ENCODE measurements around the gene RAB40AL. TPM values are rescaled to one million over a fixed set of nuclear protein-coding genes. Genes with fewer than 3 reads are reported as not detected.

Gene RAB40AL
- polyA plus RNA-seq, 1 of the 3 experiments (the other 2 are of a cell fraction) = 0.67 TPM

DNA sequence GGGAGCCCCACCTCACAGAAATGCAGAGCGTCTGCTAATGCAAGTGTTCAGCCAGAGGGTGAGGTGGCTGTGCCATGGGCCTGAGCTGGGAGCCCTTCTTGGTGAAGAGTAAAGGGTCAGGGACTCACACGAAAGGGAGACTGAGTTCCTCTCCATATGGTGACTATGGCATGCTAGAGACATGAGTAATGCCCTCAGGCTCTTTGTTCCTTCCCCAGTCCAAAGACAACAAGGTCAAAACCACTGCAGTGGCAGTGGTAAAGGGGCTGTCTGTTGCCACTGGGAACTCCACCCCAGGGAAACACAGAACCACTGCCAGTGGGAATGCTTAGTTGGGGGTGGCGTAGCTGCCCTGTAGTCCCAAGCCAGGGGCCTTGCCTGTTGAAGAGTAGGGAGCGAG is 22.4 kb downstream of the RAB40AL start:
- no peak overlapping the region for H2AFZ ChIP-seq (ENCODE audit: low read depth)
- H3K9ac ChIP-seq = no peak overlapping the region
- no peaks in the 10 kb centered on the region for H3K36me3 ChIP-seq (replicated peaks in 1 of 2; ENCODE audit: control insufficient read depth in 1 of 2, insufficient read depth in 2 of 2, low read length in 1 of 2)
- H3K27me3 ChIP-seq (ENCODE audit: insufficient read depth) = no peaks in the 10 kb centered on the region
- no peaks in the 10 kb centered on the region for H3K79me2 ChIP-seq (ENCODE audit: insufficient read depth)
- 39% methylated on average over 2 of the region's 4 CpGs for WGBS (ENCODE audit: low lambda C conversion rate)
- DNase-seq = no peak
- ChIA-PET POLR2A (no interaction called here), CTCF (interaction anchor here (1.2 to 7.0 kb wide), 3 partner anchors 9 to 199 kb away, joined by 4 to 82 read pairs (median 5); no protein-coding TSS in a partner anchor)
- no peaks in the 10 kb centered on the region for H3F3A ChIP-seq (replicated peaks; ENCODE audit: insufficient read depth)
- no peaks in the 10 kb centered on the region for H4K20me1 ChIP-seq (ENCODE audit: insufficient read depth)
- TF ChIP-seq RCOR1 (IDR thresholded peaks at IDR 0.05; ENCODE audit: low read length) (no peak), POLR2AphosphoS5 (IDR thresholded peaks at IDR 0.05; ENCODE audit: low read depth, low read length) (no peak), NRF1 (IDR thresholded peaks at IDR 0.05; ENCODE audit: low read depth, low read length) (no peak), EZH2phosphoT487 (IDR thresholded peaks at IDR 0.05; ENCODE audit: borderline replicate concordance, low read depth) (no peak), RFX5 (IDR thresholded peaks at IDR 0.05; ENCODE audit: low read length) (no peak), CHD2 (IDR thresholded peaks at IDR 0.05; ENCODE audit: low read length, partially characterized antibody) (no peak), ELF1 (IDR thresholded peaks at IDR 0.05) (no peak), FOSL2 (IDR thresholded peaks at IDR 0.05; ENCODE audit: borderline replicate concordance, low read depth) (no peak), TAF1 (IDR thresholded peaks at IDR 0.05; ENCODE audit: borderline replicate concordance, low read depth, low read length) (no peak), MEF2A (IDR thresholded peaks at IDR 0.05; ENCODE audit: borderline replicate concordance, low read depth) (no peak), TEAD4 (IDR thresholded peaks at IDR 0.05; ENCODE audit: borderline replicate concordance, insufficient read depth) (no peak), EP300 (IDR thresholded peaks at IDR 0.05; ENCODE audit: borderline replicate concordance in 1 of 2, low read depth in 1 of 2, low read length in 1 of 2) (no peak)
- TF ChIP-seq, protein P1, sequence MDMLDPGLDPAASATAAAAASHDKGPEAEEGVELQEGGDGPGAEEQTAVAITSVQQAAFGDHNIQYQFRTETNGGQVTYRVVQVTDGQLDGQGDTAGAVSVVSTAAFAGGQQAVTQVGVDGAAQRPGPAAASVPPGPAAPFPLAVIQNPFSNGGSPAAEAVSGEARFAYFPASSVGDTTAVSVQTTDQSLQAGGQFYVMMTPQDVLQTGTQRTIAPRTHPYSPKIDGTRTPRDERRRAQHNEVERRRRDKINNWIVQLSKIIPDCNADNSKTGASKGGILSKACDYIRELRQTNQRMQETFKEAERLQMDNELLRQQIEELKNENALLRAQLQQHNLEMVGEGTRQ (IDR thresholded peaks at IDR 0.05; ENCODE audit: borderline replicate concordance, low read depth, low read length) = no peak
- TF ChIP-seq, protein P2, sequence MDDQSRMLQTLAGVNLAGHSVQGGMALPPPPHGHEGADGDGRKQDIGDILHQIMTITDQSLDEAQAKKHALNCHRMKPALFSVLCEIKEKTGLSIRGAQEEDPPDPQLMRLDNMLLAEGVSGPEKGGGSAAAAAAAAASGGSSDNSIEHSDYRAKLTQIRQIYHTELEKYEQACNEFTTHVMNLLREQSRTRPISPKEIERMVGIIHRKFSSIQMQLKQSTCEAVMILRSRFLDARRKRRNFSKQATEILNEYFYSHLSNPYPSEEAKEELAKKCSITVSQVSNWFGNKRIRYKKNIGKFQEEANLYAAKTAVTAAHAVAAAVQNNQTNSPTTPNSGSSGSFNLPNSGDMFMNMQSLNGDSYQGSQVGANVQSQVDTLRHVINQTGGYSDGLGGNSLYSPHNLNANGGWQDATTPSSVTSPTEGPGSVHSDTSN (IDR thresholded peaks at IDR 0.05) = no peak
- TF ChIP-seq, protein P3, sequence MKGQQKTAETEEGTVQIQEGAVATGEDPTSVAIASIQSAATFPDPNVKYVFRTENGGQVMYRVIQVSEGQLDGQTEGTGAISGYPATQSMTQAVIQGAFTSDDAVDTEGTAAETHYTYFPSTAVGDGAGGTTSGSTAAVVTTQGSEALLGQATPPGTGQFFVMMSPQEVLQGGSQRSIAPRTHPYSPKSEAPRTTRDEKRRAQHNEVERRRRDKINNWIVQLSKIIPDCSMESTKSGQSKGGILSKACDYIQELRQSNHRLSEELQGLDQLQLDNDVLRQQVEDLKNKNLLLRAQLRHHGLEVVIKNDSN (IDR thresholded peaks at IDR 0.05; ENCODE audit: borderline replicate concordance, low read depth) = no peak
- no peak overlapping the region; a peak in 1 of 4 replicates for H3K27ac ChIP-seq (ENCODE audit: low read depth in 2 of 2, low read length in 1 of 2)
- no peak overlapping the region for H3K4me2 ChIP-seq
- no peaks in the 10 kb centered on the region for H3K9me3 ChIP-seq
- peaks cover 0 to 11% of the 10 kb centered on the region in 2 experiments; a peak in 2 of 4 replicates for H3K4me1 ChIP-seq (ENCODE audit: control insufficient read depth in 1 of 2, insufficient read depth in 2 of 2, low read depth in 1 of 2, low read length in 1 of 2)
- H3K4me3 ChIP-seq (ENCODE audit: low read depth in 2 of 2, low read length in 1 of 2) = no peak overlapping the region
- H3K9me2 ChIP-seq = no peaks in the 10 kb centered on the region

DNA sequence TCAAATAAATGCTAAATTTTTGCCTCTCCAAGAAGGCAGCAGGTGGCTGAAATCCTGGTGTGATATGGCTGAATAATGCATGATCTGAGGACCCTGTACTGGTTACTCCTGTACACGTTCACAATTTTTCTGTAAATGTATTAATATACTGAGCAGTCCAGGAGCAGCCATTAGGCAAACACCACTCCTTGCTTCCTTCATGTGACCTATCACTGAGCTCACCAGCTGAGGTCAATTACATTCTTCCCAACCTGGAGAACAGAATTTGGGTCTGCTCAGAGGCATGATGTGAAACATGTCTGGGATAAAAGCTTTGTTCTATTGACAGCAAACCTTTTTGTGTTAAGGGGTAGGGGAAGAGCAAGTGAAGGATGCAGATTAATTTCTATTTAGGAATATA is 26.9 kb downstream of the RAB40AL start:
- Histone ChIP-seq H3K9ac (no peak overlapping the region), H3K27ac (ENCODE audit: low read depth in 2 of 2, low read length in 1 of 2) (no peak overlapping the region), H3K4me3 (ENCODE audit: low read depth in 2 of 2, low read length in 1 of 2) (no peak overlapping the region), H2AFZ (ENCODE audit: low read depth) (no peak overlapping the region), H3K4me1 (ENCODE audit: control insufficient read depth in 1 of 2, insufficient read depth in 2 of 2, low read depth in 1 of 2, low read length in 1 of 2) (peaks cover 0 to 11% of the 10 kb centered on the region in 2 experiments; a peak in 2 of 4 replicates), H3K4me2 (no peak overlapping the region), H3K9me2 (no peaks in the 10 kb centered on the region), H3K9me3 (0 out of 2 replicates have a peak, but pooled peaks cover under 1% of the 10 kb centered on the region), H3F3A (replicated peaks; ENCODE audit: insufficient read depth) (no peaks in the 10 kb centered on the region), H4K20me1 (ENCODE audit: insufficient read depth) (no peaks in the 10 kb centered on the region), H3K79me2 (ENCODE audit: insufficient read depth) (no peaks in the 10 kb centered on the region), H3K27me3 (ENCODE audit: insufficient read depth) (no peaks in the 10 kb centered on the region), H3K36me3 (replicated peaks in 1 of 2; ENCODE audit: control insufficient read depth in 1 of 2, insufficient read depth in 2 of 2, low read length in 1 of 2) (no peaks in the 10 kb centered on the region)
- DNase-seq = no peak
- POLR2A ChIA-PET = no interaction called here
- CTCF ChIA-PET = interaction anchor here (0.6 to 7.0 kb wide), 4 partner anchors 13 to 212 kb away, joined by 3 to 82 read pairs (median 5); no protein-coding TSS in a partner anchor
- WGBS (ENCODE audit: low lambda C conversion rate) = 0% methylated on average over 1 of the region's 1 CpG
- TF ChIP-seq FOSL2 (IDR thresholded peaks at IDR 0.05; ENCODE audit: borderline replicate concordance, low read depth) (no peak), ELF1 (IDR thresholded peaks at IDR 0.05) (no peak), GABPA (IDR thresholded peaks at IDR 0.05; ENCODE audit: low read depth) (no peak), GATA2 (CRISPR knock-in tag; IDR thresholded peaks at IDR 0.05) (no peak), TAF1 (IDR thresholded peaks at IDR 0.05; ENCODE audit: borderline replicate concordance, low read depth, low read length) (no peak), EZH2phosphoT487 (IDR thresholded peaks at IDR 0.05; ENCODE audit: borderline replicate concordance, low read depth) (no peak), TCF12 (IDR thresholded peaks at IDR 0.05) (no peak), RCOR1 (IDR thresholded peaks at IDR 0.05; ENCODE audit: low read length) (no peak), RFX5 (IDR thresholded peaks at IDR 0.05; ENCODE audit: low read length) (no peak)
- TF ChIP-seq, protein P4, sequence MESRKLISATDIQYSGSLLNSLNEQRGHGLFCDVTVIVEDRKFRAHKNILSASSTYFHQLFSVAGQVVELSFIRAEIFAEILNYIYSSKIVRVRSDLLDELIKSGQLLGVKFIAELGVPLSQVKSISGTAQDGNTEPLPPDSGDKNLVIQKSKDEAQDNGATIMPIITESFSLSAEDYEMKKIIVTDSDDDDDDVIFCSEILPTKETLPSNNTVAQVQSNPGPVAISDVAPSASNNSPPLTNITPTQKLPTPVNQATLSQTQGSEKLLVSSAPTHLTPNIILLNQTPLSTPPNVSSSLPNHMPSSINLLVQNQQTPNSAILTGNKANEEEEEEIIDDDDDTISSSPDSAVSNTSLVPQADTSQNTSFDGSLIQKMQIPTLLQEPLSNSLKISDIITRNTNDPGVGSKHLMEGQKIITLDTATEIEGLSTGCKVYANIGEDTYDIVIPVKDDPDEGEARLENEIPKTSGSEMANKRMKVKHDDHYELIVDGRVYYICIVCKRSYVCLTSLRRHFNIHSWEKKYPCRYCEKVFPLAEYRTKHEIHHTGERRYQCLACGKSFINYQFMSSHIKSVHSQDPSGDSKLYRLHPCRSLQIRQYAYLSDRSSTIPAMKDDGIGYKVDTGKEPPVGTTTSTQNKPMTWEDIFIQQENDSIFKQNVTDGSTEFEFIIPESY (IDR thresholded peaks at IDR 0.05; ENCODE audit: borderline replicate concordance, low read depth) = no peak
- TF ChIP-seq, protein P5, sequence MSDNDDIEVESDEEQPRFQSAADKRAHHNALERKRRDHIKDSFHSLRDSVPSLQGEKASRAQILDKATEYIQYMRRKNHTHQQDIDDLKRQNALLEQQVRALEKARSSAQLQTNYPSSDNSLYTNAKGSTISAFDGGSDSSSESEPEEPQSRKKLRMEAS (IDR thresholded peaks at IDR 0.05; ENCODE audit: low read depth) = no peak
- TF ChIP-seq, protein P6, sequence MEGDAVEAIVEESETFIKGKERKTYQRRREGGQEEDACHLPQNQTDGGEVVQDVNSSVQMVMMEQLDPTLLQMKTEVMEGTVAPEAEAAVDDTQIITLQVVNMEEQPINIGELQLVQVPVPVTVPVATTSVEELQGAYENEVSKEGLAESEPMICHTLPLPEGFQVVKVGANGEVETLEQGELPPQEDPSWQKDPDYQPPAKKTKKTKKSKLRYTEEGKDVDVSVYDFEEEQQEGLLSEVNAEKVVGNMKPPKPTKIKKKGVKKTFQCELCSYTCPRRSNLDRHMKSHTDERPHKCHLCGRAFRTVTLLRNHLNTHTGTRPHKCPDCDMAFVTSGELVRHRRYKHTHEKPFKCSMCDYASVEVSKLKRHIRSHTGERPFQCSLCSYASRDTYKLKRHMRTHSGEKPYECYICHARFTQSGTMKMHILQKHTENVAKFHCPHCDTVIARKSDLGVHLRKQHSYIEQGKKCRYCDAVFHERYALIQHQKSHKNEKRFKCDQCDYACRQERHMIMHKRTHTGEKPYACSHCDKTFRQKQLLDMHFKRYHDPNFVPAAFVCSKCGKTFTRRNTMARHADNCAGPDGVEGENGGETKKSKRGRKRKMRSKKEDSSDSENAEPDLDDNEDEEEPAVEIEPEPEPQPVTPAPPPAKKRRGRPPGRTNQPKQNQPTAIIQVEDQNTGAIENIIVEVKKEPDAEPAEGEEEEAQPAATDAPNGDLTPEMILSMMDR (IDR thresholded peaks at IDR 0.05) = no peak

All from SK-N-SH (cell line).